Measurements from ENCODE around the gene C17orf67.
A peak's percentile ranks its signal among the peaks of the same experiment; 100 is the strongest.

C17orf67 gene

GRCh38 chr17:56867948-56868376 lies 34.2 kb upstream of the C17orf67 start:
- H3K4me1 ChIP-seq: no peaks in the 10 kb centered on the region
- H3K9ac ChIP-seq: no peak overlapping the region
- H4K20me1 ChIP-seq: no peaks in the 10 kb centered on the region
- no peak overlapping the region for H3K27ac ChIP-seq
- H3K36me3 ChIP-seq: peaks cover 20 to 71% (median 53%) of the 10 kb centered on the region in 11 experiments; a peak in 21 of 22 replicates
- H3K4me2 ChIP-seq: no peak overlapping the region
- no peak overlapping the region for H3K4me3 ChIP-seq
- H3K27me3 ChIP-seq: no peaks in the 10 kb centered on the region
- no peak for TF ChIP-seq Cebpa-rat (IDR thresholded peaks at IDR 0.05)
- no peaks in the 10 kb centered on the region for H3K9me3 ChIP-seq (replicated peaks in 1 of 11)

- Histone ChIP-seq H3K27ac (no peak overlapping the region), H3K4me1 (no peaks in the 10 kb centered on the region)
- no peak for TF ChIP-seq Cebpa-rat (IDR thresholded peaks at IDR 0.05)
Observed at GRCh38 chr17:56866496-56866895, 32.8 kb upstream of the C17orf67 start.

GRCh38 chr17:56866076-56866475 lies 32.4 kb upstream of the C17orf67 start:
- no peaks in the 10 kb centered on the region; a peak in 1 of 22 replicates for H4K20me1 ChIP-seq
- H3K4me3 ChIP-seq: no peak overlapping the region
- no peak overlapping the region for H3K9ac ChIP-seq
- H3K27ac ChIP-seq: no peak overlapping the region
- H3K4me1 ChIP-seq: no peaks in the 10 kb centered on the region
- no peaks in the 10 kb centered on the region for H3K9me3 ChIP-seq (replicated peaks in 1 of 11)
- peaks cover 38 to 90% (median 72%) of the 10 kb centered on the region in 11 experiments for H3K36me3 ChIP-seq
- H3K4me2 ChIP-seq: no peak overlapping the region
- no peak for TF ChIP-seq Cebpa-rat (IDR thresholded peaks at IDR 0.05)
- H3K27me3 ChIP-seq: no peaks in the 10 kb centered on the region

More at GRCh38 chr17:56866496-56866895, 32.8 kb upstream of the C17orf67 start:
- no peaks in the 10 kb centered on the region; a peak in 1 of 22 replicates for H4K20me1 ChIP-seq
- no peak overlapping the region for H3K4me2 ChIP-seq
- peaks cover 34 to 86% (median 68%) of the 10 kb centered on the region in 11 experiments for H3K36me3 ChIP-seq
- no peak overlapping the region for H3K9ac ChIP-seq
- H3K27me3 ChIP-seq: no peaks in the 10 kb centered on the region
- no peaks in the 10 kb centered on the region for H3K9me3 ChIP-seq (replicated peaks in 1 of 11)
- H3K4me3 ChIP-seq: no peak overlapping the region

GRCh38 chr17:56863974-56864373 lies 30.3 kb upstream of the C17orf67 start:
- H3K4me3 ChIP-seq: no peak overlapping the region
- no peak for TF ChIP-seq Cebpa-rat (IDR thresholded peaks at IDR 0.05)
- no peaks in the 10 kb centered on the region; a peak in 1 of 22 replicates for H4K20me1 ChIP-seq
- H3K36me3 ChIP-seq: peaks cover 54 to 98% (median 84%) of the 10 kb centered on the region in 11 experiments
- H3K27ac ChIP-seq: no peak overlapping the region
- no peak overlapping the region for H3K9ac ChIP-seq
- no peaks in the 10 kb centered on the region for H3K4me1 ChIP-seq
- H3K9me3 ChIP-seq (replicated peaks in 1 of 11): no peaks in the 10 kb centered on the region
- H3K4me2 ChIP-seq: no peak overlapping the region
- no peaks in the 10 kb centered on the region for H3K27me3 ChIP-seq

GRCh38 chr17:56861899-56862298 lies 28.2 kb upstream of the C17orf67 start:
- H3K9ac ChIP-seq: no peak overlapping the region
- no peak overlapping the region for H3K4me2 ChIP-seq
- no peaks in the 10 kb centered on the region for H3K4me1 ChIP-seq
- no peak; a peak in 1 of 22 replicates for TF ChIP-seq Cebpa-rat (IDR thresholded peaks at IDR 0.05)
- H3K27ac ChIP-seq: no peak overlapping the region
- H4K20me1 ChIP-seq: no peaks in the 10 kb centered on the region; a peak in 1 of 22 replicates
- no peaks in the 10 kb centered on the region for H3K27me3 ChIP-seq
- peaks cover 67 to 98% (median 86%) of the 10 kb centered on the region in 11 experiments for H3K36me3 ChIP-seq
- no peaks in the 10 kb centered on the region for H3K9me3 ChIP-seq (replicated peaks in 1 of 11)
- H3K4me3 ChIP-seq: no peak overlapping the region

GRCh38 chr17:56851008-56851407 lies 17.3 kb upstream of the C17orf67 start:
- no peak overlapping the region for H3K4me3 ChIP-seq
- H4K20me1 ChIP-seq: no peaks in the 10 kb centered on the region
- no peak overlapping the region for H3K4me2 ChIP-seq
- peaks cover 65 to 97% (median 86%) of the 10 kb centered on the region in 11 experiments for H3K36me3 ChIP-seq
- no peak overlapping the region for H3K9ac ChIP-seq
- H3K27me3 ChIP-seq: no peaks in the 10 kb centered on the region
- H3K27ac ChIP-seq: no peak overlapping the region
- peaks cover 0 to 4% (median 0%) of the 10 kb centered on the region in 10 experiments; a peak in 3 of 20 replicates for H3K4me1 ChIP-seq
- no peak for TF ChIP-seq Cebpa-rat (IDR thresholded peaks at IDR 0.05)
- H3K9me3 ChIP-seq (replicated peaks in 1 of 11): no peaks in the 10 kb centered on the region

- Histone ChIP-seq H3K9me3 (replicated peaks in 1 of 11) (no peaks in the 10 kb centered on the region), H3K27me3 (no peaks in the 10 kb centered on the region), H4K20me1 (no peaks in the 10 kb centered on the region), H3K4me3 (no peak overlapping the region), H3K9ac (no peak overlapping the region), H3K4me2 (no peak overlapping the region), H3K36me3 (peaks cover 62 to 97% (median 86%) of the 10 kb centered on the region in 11 experiments), H3K27ac (no peak overlapping the region), H3K4me1 (peaks cover 0 to 8% (median 0%) of the 10 kb centered on the region in 10 experiments; a peak in 3 of 20 replicates)
- TF ChIP-seq Cebpa-rat (IDR thresholded peaks at IDR 0.05): no peak
Observed at GRCh38 chr17:56850591-56850990, 16.9 kb upstream of the C17orf67 start.

- H3K4me2 ChIP-seq: no peak overlapping the region
- H3K4me1 ChIP-seq: peaks cover 0 to 10% (median 0%) of the 10 kb centered on the region in 10 experiments; a peak in 3 of 20 replicates
- H4K20me1 ChIP-seq: no peaks in the 10 kb centered on the region
- no peak overlapping the region for H3K4me3 ChIP-seq
- no peaks in the 10 kb centered on the region for H3K27me3 ChIP-seq
- H3K9ac ChIP-seq: no peak overlapping the region
- TF ChIP-seq Cebpa-rat (IDR thresholded peaks at IDR 0.05): no peak
- peaks cover 52 to 97% (median 79%) of the 10 kb centered on the region in 11 experiments for H3K36me3 ChIP-seq
- no peak overlapping the region for H3K27ac ChIP-seq
- H3K9me3 ChIP-seq (replicated peaks in 1 of 11): no peaks in the 10 kb centered on the region
Observed at GRCh38 chr17:56849131-56849530, 15.4 kb upstream of the C17orf67 start.

- H3K36me3 ChIP-seq: peaks cover 55 to 97% (median 76%) of the 10 kb centered on the region in 11 experiments
Observed at GRCh38 chr17:56847106-56847505, 13.4 kb upstream of the C17orf67 start.

GRCh38 chr17:56845934-56846333 lies 12.2 kb upstream of the C17orf67 start:
- no peak overlapping the region for H3K9ac ChIP-seq
- H3K36me3 ChIP-seq: peaks cover 47 to 95% (median 71%) of the 10 kb centered on the region in 11 experiments
- H3K4me2 ChIP-seq: peak overlapping the region in 1 of 11 experiments; percentile 26; a peak in 1 of 22 replicates
- peaks cover 0 to 10% (median 0%) of the 10 kb centered on the region in 10 experiments; a peak in 3 of 20 replicates for H3K4me1 ChIP-seq
- no peaks in the 10 kb centered on the region for H3K9me3 ChIP-seq (replicated peaks in 1 of 11)
- TF ChIP-seq Cebpa-rat (IDR thresholded peaks at IDR 0.05): no peak
- no peak overlapping the region for H3K4me3 ChIP-seq
- no peak overlapping the region for H3K27ac ChIP-seq
- peaks cover 0 to 10% (median 0%) of the 10 kb centered on the region in 11 experiments; a peak in 6 of 22 replicates for H4K20me1 ChIP-seq
- H3K27me3 ChIP-seq: no peaks in the 10 kb centered on the region

More at GRCh38 chr17:56847106-56847505, 13.4 kb upstream of the C17orf67 start:
- Histone ChIP-seq H4K20me1 (peaks cover 0 to 4% (median 0%) of the 10 kb centered on the region in 11 experiments; a peak in 3 of 22 replicates), H3K4me1 (peaks cover 0 to 10% (median 0%) of the 10 kb centered on the region in 10 experiments; a peak in 3 of 20 replicates), H3K4me2 (no peak overlapping the region), H3K9ac (no peak overlapping the region), H3K9me3 (replicated peaks in 1 of 11) (no peaks in the 10 kb centered on the region), H3K27ac (no peak overlapping the region), H3K4me3 (no peak overlapping the region), H3K27me3 (no peaks in the 10 kb centered on the region)
- TF ChIP-seq Cebpa-rat (IDR thresholded peaks at IDR 0.05): no peak

Data from BLaER1 treated with 17β-estradiol and CSF1 and Interleukin-3, amounts not matched to agents 10 nM and 100 nM (cell line).